ENCODE results near the gene PRKN. TPM values are rescaled to one million over a fixed set of nuclear protein-coding genes. Genes with fewer than 3 reads are reported as not detected.

The PRKN gene
- total and polyA plus RNA-seq, 9 of the 15 experiments (the other 6 are each of a cell fraction or from before 2014, with no cell fraction given) = 0.03 to 0.96 (median 0.15) TPM; not detected in 2

- TF ChIP-seq ZNF586 (CRISPR knock-in tag; conservative IDR thresholded peaks at IDR 0.05) = no peak
- TF ChIP-seq GTF2F1 (IDR thresholded peaks at IDR 0.05; ENCODE audit: low read depth, low read length) = no peak
- TF ChIP-seq NFYB (IDR thresholded peaks at IDR 0.05; ENCODE audit: extremely low read depth, insufficient read length) = no peak
- TF ChIP-seq MAX (CRISPR knock-in tag; IDR thresholded peaks at IDR 0.05) = 0 out of 2 replicates have a peak, but pooled peaks have one; percentile 32
- TF ChIP-seq TFAP4 (CRISPR knock-in tag; IDR thresholded peaks at IDR 0.05; ENCODE audit: borderline replicate concordance) = peak; percentile 59; the same call in 1 of the 2 replicates
- peak; percentile 27 for TF ChIP-seq TBP (optimal IDR thresholded peaks at IDR 0.05; ENCODE audit: low read depth, low read length)
- TF ChIP-seq ZSCAN32 (CRISPR knock-in tag; IDR thresholded peaks at IDR 0.05) = no peak
- TF ChIP-seq CC2D1A (IDR thresholded peaks at IDR 0.05) = peak; percentile 85
- no peak for TF ChIP-seq ZMIZ1 (IDR thresholded peaks at IDR 0.05; ENCODE audit: low read depth in 2 of 2, low read length in 2 of 2)
- no peak for TF ChIP-seq MLX (CRISPR knock-in tag; conservative IDR thresholded peaks at IDR 0.05)
- no peak for TF ChIP-seq SETDB1 (IDR thresholded peaks at IDR 0.05; ENCODE audit: low read length)
- TF ChIP-seq SOX6 (IDR thresholded peaks at IDR 0.05) = peak; percentile 41; the same call in 1 of the 2 replicates
- no peak for TF ChIP-seq TCF15 (CRISPR knock-in tag; IDR thresholded peaks at IDR 0.05)
- peak in 2 of 3 experiments; percentile 25 to 50 for TF ChIP-seq YY1 (IDR thresholded peaks at IDR 0.05; ENCODE audit: borderline replicate concordance in 1 of 3, control insufficient read depth in 1 of 3, extremely low read depth in 1 of 3, insufficient read depth in 3 of 3, insufficient read length in 1 of 3, insufficient replicate concordance in 2 of 3, low read depth in 1 of 3, low read length in 2 of 3)
- no peak for TF ChIP-seq ARNT (IDR thresholded peaks at IDR 0.05)
- TF ChIP-seq ASH1L (IDR thresholded peaks at IDR 0.05; ENCODE audit: borderline replicate concordance, low read depth, partially characterized antibody) = no peak
Observed at GRCh38 chr6:161370880-161371279, 1356.7 kb downstream of the PRKN start (continued).
